ENCODE results near the gene PHKG1.

Gene PHKG1

DNA sequence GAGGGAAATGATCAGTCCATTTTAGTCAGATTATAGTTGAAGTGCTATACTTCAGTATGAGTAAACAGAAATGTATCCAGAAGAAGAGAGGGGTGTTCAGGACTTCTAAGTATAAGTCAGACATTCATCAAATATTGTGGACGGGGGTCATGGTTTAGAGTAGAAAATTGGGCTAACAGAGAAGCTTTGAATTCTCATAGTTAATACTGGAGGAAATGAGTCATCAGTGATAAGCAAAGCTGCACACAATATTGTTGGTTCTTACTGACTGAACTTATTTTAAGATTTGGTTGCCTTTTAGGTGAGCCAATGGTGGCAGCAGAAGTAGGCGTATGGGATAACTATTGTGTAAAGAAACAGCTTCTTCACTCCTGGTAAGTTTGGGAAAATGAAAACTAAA lies 30.4 kb downstream of the PHKG1 start:
- TF ChIP-seq, protein P1, sequence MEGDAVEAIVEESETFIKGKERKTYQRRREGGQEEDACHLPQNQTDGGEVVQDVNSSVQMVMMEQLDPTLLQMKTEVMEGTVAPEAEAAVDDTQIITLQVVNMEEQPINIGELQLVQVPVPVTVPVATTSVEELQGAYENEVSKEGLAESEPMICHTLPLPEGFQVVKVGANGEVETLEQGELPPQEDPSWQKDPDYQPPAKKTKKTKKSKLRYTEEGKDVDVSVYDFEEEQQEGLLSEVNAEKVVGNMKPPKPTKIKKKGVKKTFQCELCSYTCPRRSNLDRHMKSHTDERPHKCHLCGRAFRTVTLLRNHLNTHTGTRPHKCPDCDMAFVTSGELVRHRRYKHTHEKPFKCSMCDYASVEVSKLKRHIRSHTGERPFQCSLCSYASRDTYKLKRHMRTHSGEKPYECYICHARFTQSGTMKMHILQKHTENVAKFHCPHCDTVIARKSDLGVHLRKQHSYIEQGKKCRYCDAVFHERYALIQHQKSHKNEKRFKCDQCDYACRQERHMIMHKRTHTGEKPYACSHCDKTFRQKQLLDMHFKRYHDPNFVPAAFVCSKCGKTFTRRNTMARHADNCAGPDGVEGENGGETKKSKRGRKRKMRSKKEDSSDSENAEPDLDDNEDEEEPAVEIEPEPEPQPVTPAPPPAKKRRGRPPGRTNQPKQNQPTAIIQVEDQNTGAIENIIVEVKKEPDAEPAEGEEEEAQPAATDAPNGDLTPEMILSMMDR (IDR thresholded peaks at IDR 0.05; ENCODE audit: borderline replicate concordance, extremely low read depth, low read length, poor library complexity, severe bottlenecking), result no peak
- TF ChIP-seq EZH2 (IDR thresholded peaks at IDR 0.05; ENCODE audit: borderline replicate concordance, low read depth, low read length, severe bottlenecking), result no peak
- Histone ChIP-seq H3K4me2 (ENCODE audit: insufficient read depth, low read length) (0 out of 2 replicates have a peak overlapping the region, but pooled peaks have one; percentile 65), H3K9ac (ENCODE audit: low read depth, low read length) (no peak overlapping the region), H4K20me1 (ENCODE audit: insufficient read depth, low read length) (peaks cover 19% of the 10 kb centered on the region), H3K36me3 (ENCODE audit: insufficient read depth, low read length) (peaks cover 69% of the 10 kb centered on the region), H3K79me2 (ENCODE audit: insufficient read depth, low read length) (peaks cover 68% of the 10 kb centered on the region), H2AFZ (ENCODE audit: low read depth, low read length) (no peak overlapping the region), H3K27ac (ENCODE audit: low read length) (no peak overlapping the region), H3K4me1 (ENCODE audit: insufficient read depth, low read length) (peaks cover 64% of the 10 kb centered on the region), H3K4me3 (ENCODE audit: low read depth in 1 of 2, low read length in 2 of 2) (no peak overlapping the region), H3K27me3 (ENCODE audit: insufficient read depth, low read length, poor library complexity) (no peaks in the 10 kb centered on the region), H3K9me3 (ENCODE audit: insufficient read depth, low read length, severe bottlenecking) (no peaks in the 10 kb centered on the region)
- ATAC-seq (ENCODE audit: insufficient read depth, low read depth) (no peak), DNase-seq (no peak)

DNA sequence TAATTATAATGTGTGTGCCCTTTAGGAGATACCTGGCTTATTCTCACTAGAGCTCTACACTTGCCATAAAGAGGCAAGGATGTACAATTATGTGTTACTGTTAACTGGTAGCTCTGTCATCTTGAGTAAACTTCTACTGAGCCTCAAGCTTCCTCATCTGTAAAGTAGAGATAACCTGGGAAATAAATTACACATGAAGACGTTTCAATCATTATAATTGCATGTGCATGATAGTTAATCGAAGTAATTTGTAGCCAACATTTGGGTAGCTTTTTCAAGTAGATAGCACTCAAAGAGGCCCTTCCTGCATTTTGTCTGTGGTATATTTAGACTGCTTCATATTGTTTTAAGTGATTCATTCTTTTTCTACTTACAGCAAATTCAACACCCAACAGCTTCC lies 38.8 kb downstream of the PHKG1 start:
- H3K4me2 ChIP-seq (ENCODE audit: insufficient read depth, low read length), result peak overlapping the region; percentile 82; the same call in 1 of the 2 replicates
- peaks cover 90% of the 10 kb centered on the region for H3K79me2 ChIP-seq (ENCODE audit: insufficient read depth, low read length)
- peak overlapping the region; percentile 92 for H3K9ac ChIP-seq (ENCODE audit: low read depth, low read length)
- H3K4me1 ChIP-seq (ENCODE audit: insufficient read depth, low read length), result peaks cover 74% of the 10 kb centered on the region
- peaks cover 6% of the 10 kb centered on the region for H4K20me1 ChIP-seq (ENCODE audit: insufficient read depth, low read length)
- H3K9me3 ChIP-seq (ENCODE audit: insufficient read depth, low read length, severe bottlenecking), result no peaks in the 10 kb centered on the region
- peak overlapping the region in 1 of 2 experiments; percentile 22; a peak in 1 of 4 replicates for H3K4me3 ChIP-seq (ENCODE audit: low read depth in 1 of 2, low read length in 2 of 2)
- DNase-seq, result no peak
- no peak overlapping the region for H2AFZ ChIP-seq (ENCODE audit: low read depth, low read length)
- no peak for ATAC-seq (ENCODE audit: insufficient read depth, low read depth)
- H3K27me3 ChIP-seq (ENCODE audit: insufficient read depth, low read length, poor library complexity), result no peaks in the 10 kb centered on the region
- peaks cover 70% of the 10 kb centered on the region for H3K36me3 ChIP-seq (ENCODE audit: insufficient read depth, low read length)
- no peak overlapping the region for H3K27ac ChIP-seq (ENCODE audit: low read length)
- no peak for TF ChIP-seq EZH2 (IDR thresholded peaks at IDR 0.05; ENCODE audit: borderline replicate concordance, low read depth, low read length, severe bottlenecking)
- TF ChIP-seq, protein P1 (IDR thresholded peaks at IDR 0.05; ENCODE audit: borderline replicate concordance, extremely low read depth, low read length, poor library complexity, severe bottlenecking), result no peak

DNA sequence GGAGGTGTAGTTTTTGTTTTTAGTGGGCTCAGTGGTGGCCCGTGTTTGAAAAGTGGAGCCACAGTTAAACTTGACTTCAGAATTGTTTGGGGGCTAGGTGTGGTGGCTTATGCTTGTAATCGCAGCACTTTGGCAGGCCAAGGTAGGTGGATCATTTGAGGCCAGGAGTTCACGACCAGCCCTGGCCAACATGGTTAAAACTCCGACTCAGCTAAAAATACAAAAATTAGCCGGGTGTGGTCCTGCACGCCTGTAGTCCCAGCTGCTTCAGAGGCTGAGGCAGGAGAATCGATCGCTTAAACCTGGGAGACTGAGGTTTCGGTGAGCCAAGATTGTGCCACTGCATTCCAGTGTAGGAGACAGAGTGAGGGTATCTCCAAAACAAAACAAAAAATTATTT lies 39.4 kb downstream of the PHKG1 start:
- peak overlapping the region; percentile 92 for H3K9ac ChIP-seq (ENCODE audit: low read depth, low read length)
- no peaks in the 10 kb centered on the region for H3K9me3 ChIP-seq (ENCODE audit: insufficient read depth, low read length, severe bottlenecking)
- no peak overlapping the region for H2AFZ ChIP-seq (ENCODE audit: low read depth, low read length)
- no peak for ATAC-seq (ENCODE audit: insufficient read depth, low read depth)
- H3K27ac ChIP-seq (ENCODE audit: low read length), result peak overlapping the region; percentile 95
- H3K36me3 ChIP-seq (ENCODE audit: insufficient read depth, low read length), result peaks cover 64% of the 10 kb centered on the region
- peak overlapping the region in 1 of 2 experiments; percentile 97; a peak in 2 of 4 replicates for H3K4me3 ChIP-seq (ENCODE audit: low read depth in 1 of 2, low read length in 2 of 2)
- H4K20me1 ChIP-seq (ENCODE audit: insufficient read depth, low read length), result peaks cover 5% of the 10 kb centered on the region
- DNase-seq, result no peak
- H3K79me2 ChIP-seq (ENCODE audit: insufficient read depth, low read length), result peaks cover 90% of the 10 kb centered on the region
- H3K27me3 ChIP-seq (ENCODE audit: insufficient read depth, low read length, poor library complexity), result no peaks in the 10 kb centered on the region
- H3K4me1 ChIP-seq (ENCODE audit: insufficient read depth, low read length), result peaks cover 68% of the 10 kb centered on the region
- TF ChIP-seq, protein P1 (IDR thresholded peaks at IDR 0.05; ENCODE audit: borderline replicate concordance, extremely low read depth, low read length, poor library complexity, severe bottlenecking), result no peak
- no peak for TF ChIP-seq EZH2 (IDR thresholded peaks at IDR 0.05; ENCODE audit: borderline replicate concordance, low read depth, low read length, severe bottlenecking)
- peak overlapping the region; percentile 82 for H3K4me2 ChIP-seq (ENCODE audit: insufficient read depth, low read length)

All from DND-41 (cell line).